Stimulated activated CD8-positive, alpha-beta memory T cell treated with anti-CD3 and anti-CD28 coated beads, Interleukin-15, amount 100 ng/mL, for 48 hours (primary cell): ENCODE measurements around the gene DCTN2.
"Not testable (repeated sequence)": the region's sequence is repeated elsewhere in the genome, so short reads cannot be mapped to it uniquely, and the experiment has no call there.

Source experiments
- DNase-seq, 2 donors: peaks; one replicate each; pipeline ENCODE4 v3.0.0-alpha.2; 2020; ENCODE audit warnings: low read depth in 2 of 2

Gene DCTN2

DNA sequence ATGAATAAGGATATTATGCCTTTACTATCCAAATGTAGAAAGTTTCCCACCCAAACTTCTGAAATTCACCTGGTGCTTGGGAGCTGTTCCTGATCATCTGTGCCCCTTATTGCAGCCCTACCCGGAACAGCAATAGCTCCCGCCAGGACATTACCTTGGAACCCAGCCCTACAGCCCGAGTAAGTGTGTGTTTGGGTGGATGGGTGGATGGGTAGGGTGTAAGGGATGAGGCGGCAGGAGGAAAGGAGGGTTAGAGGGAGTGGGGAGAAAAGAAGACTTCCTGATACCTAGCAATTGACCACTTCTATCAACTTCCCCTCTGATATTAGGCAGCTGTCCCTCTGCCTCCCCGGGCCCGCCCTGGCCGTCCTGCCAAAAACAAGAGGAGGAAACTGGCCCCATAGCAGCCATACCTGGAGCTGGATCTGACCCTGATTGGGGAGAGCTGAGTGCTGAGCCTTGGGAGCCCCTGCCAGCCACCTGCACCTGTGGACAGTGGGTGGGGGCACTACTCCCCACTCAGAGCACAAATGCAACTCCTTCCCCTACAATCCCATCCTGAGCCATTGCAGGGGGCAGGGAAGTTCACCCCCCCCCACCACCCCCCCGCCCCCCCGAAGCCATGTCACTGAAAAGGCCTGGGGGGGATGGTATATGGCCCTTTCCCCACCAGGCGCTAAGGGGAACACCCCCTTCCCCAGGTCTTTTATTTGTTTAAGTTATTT lies 18.0 kb downstream of the DCTN2 start:
- no peak for DNase-seq

DNA sequence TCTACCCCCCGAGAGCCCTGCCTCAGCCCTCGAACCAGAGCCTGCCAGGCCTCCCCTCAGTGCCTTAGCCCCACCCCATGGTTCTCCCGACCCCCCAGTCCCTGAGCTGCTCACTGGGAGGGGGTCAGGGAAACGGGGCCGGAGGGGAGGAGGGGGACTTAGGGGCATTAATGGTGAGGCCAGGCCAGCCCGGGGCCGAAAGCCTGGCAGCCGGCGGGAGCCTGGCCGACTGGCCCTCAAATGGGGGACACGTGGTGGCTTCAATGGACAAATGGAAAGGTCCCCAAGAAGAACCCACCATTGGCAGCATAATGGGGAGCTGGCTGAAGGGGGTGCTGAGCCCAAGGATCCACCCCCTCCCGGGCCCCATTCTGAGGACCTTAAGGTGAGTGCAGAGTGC lies 18.8 kb downstream of the DCTN2 start:
- no peak for DNase-seq

DNA sequence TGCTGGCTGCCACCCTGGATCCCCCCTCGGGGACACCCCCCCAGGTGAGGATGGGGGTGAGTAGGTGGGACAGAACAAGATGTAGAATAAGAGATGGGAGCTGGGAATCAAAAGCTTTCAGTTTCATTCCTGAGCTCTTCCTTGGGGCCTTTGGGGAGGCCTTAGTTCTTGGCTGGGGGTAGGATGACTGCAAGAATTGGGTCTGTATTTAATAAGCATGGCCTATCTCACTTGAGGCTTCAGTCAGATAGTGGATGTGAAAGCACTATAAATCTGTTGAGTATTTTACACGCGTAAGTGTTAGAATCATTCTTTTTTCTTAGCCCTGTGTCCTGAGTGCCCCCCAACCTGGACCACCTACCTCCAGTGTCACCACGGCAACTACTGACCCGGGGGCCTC lies 19.8 kb downstream of the DCTN2 start:
- no peak for DNase-seq

DNA sequence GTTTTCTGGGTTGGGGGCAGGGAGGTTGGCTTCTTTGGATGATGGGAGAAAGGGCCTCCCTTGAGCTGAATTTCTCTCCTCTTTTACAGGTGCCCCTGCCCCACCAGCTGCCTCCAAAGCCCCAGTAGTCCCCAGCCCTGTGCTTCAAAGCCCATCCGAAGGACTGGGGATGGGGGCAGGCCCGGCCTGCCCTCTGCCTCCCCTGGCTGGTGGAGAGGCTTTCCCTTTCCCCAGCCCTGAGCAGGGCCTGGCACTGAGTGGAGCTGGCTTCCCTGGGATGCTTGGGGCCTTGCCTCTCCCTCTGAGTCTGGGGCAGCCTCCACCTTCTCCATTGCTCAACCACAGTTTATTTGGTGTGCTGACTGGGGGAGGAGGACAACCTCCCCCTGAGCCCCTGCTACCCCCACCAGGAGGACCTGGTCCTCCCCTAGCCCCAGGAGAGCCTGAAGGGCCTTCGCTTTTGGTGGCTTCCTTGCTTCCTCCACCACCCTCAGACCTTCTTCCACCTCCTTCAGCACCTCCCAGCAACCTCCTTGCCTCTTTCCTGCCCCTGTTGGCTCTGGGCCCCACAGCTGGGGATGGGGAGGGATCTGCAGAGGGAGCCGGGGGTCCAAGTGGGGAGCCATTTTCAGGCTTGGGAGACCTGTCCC lies 20.4 kb downstream of the DCTN2 start:
- no peak for DNase-seq

DNA sequence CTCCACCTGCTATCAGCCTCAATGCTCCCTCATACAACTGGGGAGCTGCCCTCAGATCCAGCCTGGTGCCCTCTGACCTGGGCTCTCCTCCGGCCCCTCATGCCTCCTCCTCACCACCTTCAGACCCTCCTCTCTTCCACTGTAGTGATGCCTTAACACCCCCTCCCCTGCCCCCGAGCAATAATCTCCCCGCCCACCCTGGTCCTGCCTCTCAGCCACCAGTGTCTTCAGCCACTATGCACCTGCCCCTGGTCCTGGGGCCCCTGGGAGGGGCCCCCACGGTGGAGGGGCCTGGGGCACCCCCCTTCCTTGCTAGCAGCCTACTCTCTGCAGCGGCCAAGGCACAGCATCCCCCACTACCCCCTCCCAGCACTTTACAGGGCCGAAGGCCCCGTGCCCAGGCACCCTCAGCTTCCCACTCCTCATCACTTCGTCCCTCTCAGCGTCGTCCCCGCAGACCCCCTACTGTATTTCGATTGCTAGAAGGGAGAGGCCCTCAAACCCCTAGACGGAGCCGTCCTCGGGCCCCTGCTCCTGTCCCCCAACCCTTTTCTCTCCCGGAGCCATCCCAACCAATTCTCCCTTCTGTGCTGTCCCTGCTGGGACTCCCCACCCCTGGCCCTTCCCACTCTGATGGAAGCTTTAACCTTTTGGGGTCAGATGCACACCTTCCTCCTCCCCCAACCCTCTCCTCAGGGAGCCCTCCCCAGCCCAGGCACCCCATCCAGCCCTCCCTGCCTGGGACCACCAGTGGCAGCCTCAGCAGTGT lies 21.2 kb downstream of the DCTN2 start:
- no peak for DNase-seq

DNA sequence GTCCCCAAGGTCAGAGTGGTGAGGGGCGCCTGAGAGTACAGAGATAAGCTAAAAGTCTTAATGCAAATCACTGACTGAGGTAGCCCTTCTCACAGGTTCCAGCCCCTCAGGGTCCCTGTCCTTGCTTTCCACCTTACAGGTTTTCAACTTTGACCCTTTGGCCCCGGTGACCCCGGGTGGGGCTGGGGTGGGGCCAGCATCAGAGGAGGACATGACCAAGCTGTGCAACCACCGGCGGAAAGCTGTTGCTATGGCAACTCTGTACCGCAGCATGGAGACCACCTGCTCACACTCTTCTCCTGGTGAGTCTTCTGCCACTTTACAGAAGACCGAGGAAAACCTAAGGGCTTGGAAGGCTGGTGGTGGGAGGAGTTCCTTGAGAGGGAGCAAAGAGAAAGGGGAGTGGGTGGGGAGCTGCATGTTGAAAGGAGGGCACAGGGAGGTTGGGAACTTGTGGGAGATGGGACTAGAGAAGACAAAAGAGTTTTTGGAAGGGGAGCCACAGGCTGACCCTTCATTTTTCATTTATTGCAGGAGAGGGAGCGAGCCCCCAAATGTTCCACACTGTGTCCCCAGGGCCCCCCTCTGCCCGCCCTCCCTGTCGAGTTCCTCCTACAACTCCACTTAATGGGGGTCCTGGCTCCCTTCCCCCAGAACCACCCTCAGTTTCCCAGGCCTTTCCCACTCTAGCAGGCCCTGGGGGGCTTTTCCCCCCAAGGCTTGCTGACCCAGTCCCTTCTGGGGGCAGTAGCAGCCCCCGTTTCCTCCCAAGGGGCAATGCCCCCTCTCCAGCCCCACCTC lies 22.0 kb downstream of the DCTN2 start:
- DNase-seq, result no peak

DNA sequence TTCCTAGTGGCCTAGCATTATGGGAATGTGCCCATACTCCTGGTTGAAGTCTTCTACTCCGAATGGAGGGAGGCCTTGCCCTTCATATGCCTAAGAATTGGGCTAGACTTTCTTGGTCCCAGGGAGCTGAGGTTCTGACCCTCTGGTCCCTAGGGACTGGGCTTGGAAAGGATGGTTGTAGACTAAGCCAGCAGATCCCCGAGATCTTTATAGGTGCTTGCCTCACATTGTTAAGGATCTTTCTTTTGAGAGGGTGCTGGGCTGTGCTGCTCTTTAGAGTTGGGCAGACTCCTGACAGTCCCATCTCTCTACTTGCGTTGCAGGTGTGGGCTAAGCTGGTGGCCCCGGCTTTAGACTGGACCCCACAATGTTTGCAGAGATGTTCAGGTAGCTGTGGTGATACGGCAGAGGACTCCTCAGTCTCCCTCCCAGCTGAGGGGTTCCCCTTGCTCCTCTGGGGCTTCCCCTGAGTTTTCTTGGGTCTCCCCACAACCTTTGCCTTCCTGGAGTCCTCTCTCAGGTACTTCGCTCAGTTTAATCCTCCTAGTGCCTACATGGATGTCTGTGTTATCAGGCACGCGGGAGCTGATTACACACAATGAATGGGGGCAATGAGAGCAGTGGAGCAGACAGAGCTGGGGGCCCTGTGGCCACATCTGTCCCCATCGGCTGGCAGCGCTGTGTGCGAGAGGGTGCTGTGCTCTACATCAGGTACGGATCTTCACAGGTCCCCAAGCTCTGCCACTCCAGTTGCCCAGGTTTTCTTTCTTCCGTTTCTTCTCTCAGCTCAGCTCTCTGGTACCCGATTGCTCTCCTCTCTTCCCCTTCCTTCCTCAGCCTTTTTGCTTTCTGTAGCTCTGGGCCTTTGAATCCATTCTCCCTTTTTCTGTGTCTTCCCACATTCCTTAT lies 23.0 kb downstream of the DCTN2 start:
- DNase-seq, result no peak

DNA sequence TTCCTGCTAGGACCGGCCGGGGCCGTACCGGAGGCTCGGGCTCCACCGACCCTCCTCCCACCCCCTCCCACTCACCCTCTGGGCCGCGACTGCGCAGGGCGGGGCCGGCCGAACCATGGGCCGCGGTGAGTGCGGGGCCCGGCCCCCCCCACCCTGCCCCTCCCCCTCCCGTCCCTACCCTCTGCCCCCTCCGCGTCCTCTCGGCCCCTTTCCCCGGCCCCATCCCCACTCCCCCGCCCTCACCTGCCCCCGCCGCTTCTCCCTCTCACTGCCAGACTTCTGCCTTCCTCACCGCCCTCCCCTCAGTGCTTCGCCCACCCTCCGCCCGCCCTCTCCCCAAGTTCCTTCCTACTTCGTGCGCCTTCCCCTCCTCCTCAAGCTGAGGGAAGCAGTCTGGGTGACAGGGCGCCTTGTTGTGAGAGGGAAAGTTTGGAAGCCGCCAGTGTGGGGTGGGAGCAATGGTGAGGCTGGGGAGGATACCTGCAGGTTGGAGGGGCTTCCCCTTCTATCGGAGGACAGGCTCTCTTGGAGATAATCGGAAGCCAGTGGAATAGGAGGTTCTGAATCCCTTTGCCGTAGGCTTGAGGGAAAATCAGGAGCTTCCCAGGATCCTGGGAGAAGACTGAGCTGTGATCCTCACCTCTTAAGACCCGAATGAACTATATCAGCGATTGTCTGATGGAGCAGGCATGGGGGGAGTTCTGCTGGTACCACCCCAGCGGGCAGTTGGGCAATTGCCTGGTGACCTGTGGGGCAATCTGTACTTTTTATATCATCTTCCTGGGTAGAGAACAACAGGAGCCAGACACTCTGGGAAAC lies 23.9 kb downstream of the DCTN2 start:
- no peak for DNase-seq

DNA sequence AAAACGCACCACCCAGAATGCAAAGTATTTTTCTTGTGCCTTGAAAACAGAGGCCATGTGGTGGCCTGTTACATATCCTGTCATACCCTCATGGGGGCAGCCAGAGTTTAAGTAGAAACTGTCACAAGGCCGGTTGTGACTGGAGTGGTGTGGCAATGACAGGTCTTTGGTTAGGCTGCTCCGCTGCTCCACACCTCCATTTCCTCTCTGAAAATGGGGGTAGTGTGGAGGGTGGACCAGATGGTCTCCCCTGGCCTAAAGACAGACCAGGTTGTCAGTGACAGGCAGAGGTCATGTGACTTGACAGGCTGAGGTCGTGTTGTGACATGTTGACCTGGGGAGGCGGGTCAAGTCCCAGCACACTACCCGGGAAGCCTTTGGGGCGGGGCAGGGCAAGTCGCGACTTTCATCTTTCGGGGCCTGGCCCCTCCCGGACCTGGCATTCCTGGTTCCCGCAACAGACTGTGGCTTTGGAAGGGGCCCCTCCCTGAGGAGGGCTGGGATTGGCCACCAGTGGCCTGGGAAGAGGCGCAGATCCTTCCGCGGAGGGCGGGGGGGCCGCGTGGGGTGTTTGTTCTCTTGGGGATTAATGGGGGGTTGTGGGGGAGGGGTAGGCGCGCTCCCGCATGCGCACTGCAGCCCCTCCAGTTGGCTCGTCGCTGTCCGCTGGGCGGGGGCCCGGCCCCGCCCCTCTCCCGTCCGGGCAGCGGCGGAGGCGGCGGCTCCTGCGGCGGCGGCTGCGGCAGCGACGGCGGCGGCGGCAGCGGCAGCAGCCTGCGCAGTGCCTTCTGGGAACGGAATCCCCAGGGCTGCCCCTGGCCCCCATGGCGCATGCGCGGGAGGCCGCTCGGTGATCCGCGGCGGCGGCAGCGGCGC lies 24.7 kb downstream of the DCTN2 start, which contains the start of gene MBD6:
Gene MBD6, plus strand, starts transcription at position 814 of the 876 bp plus-strand sequence. CDS start 1,480 bp downstream, outside the sequence.
- DNase-seq, result peak; percentile 87 to 88

DNA sequence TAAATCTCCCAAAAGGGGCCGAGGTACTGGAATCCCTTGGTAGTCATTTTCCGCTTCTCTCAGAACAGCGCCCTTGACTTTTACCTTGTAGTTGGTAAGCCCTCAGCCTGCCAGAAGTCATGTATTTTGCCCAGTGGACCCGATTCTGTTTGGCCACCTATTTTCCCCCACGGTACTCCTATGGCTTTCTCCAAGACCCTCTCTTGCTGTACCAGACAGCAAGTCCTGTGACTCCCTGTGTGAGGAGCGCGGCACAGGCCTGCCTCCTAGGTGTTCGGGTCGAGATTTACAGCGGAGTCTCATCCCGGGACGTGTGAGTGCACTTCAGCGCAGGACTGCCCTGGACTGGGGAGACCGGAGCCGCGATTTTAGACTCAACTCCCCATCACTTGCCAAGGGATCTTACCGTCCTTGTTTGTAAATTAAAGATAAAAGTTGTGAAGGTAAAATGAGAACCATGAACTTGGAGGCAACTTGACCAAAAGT lies 25.4 kb downstream of the DCTN2 start:
- DNase-seq, result no peak

DNA sequence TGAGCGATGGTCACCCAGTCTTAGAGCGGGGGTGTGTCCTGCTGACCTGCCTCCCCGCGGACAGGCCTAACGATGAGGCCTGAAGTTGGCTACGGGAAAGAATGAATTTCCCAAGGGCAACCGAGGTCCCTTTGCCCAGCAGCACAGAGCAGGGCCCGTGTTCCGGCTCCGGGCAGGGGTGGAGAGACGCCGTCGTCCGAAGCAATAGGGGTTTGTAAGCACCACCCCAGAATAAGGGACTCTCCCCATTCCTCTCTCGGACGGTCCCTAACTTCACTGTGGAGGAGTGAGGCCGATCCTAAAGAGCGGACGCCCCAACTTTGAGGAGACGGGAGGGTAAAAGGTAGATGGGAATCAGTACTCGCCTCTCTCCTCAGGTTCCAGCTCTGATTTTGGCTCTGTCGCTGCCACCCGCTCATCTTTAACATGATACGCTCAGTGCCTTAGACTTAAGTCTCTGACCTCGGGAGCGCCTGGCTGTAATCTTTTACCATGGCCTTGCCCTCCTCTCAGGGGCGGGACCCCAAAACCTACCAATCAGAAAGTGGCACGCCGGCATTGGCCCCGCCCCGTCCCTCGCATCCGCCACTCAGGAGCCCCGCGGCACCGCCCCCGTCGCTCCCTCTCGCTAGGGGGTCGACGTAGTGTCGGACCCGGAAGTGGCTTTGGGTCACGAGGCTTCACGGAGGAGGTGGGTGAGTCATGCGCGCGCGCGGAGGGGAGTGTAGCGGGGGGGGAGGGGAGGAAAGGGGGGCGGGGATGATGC lies 26.8 kb downstream of the DCTN2 start, which contains the start of gene DDIT3:
Gene DDIT3, minus strand, starts transcription at position 462 of the 766 bp plus-strand sequence. CDS start 3,108 bp downstream, outside the sequence.
- DNase-seq, result peak; percentile 100

DNA sequence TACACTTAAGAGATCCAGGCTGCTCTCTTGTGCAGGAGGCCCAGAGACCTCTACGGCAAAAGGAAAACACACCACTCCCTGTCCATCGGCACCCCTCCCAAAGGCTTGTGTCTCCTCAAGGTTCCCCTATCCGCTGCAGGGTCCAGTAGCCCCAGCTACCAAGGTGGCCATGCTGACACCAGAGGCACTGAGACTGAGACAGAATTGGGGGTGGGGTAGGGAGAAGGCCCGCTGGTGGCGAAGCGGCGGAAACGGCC lies 27.3 kb downstream of the DCTN2 start:
- no peak for DNase-seq

DNA sequence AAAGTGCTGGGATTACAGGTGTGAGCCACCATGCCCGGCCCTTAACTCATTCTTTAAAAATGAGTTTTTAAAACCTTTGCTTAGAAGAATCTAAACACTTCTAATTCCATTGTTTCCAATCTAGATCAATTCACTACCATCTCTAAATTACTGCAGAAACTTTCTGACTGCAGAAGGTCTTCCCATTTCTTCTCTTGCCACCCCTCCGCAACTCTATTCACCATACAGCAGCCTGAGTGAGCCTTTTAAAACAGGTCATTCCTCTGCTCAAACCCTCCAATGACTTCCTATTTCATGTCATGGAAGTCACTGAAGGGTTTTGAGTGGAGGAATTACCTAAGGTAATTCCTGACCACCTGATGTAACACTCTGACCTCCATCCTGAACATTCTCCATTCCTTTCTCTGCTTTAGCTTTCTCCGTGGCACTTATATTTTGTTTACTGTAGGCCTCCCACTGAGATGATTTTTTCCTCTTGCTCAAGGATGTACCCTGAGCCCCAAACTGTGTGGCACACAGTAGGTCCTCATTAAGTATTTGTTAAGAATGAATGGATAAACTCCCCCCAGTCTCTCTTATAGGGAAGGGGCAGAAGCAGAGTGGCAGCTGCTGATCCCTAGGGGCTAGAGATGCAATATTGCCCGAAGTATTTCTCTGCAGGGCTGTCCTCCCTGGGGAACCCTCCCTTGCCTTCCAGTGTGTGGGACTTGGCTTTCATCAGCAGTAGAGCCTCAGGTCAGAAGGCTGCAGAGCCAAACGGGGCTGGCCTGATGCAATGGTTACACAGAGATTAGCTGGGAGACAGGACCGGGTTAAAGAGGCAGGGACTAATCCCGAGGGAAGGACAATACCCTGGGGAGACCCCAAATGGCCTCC lies 27.8 kb downstream of the DCTN2 start:
- no peak for DNase-seq

DNA sequence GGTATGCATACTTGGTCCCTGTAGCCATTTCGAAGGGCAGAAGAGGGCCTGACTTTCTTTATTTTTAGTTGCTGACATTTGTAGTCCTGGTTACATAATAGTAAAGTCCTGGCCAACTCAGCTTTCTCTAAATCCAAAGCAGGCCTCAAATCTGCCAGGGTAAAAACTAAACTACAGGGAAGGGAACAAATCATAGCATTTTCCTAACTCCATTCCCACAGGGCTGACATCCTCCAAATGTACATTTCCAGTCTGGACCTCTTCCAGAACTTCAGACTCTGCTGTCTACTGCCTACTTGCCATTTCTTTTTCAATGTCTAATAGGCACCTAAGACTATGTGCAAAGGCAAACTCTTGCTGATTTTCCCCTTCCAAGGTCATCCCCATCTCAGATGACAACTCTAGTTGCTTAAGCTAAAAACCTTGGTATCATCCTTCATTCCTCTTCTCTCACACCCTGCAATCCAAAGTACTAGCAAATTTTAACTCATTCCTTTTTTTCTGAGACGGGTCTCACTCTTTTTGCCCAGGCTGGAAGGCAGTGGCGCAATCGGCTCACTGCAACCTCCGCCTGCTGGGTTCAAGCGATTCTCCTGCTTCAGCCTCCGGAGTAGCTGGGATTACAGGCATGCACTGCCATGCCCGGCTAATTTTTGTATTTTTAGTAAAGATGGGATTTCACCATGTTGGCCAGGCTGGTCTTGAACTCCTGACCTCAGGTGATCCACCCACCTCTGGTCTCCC lies 28.6 kb downstream of the DCTN2 start:
- no peak for DNase-seq

DNA sequence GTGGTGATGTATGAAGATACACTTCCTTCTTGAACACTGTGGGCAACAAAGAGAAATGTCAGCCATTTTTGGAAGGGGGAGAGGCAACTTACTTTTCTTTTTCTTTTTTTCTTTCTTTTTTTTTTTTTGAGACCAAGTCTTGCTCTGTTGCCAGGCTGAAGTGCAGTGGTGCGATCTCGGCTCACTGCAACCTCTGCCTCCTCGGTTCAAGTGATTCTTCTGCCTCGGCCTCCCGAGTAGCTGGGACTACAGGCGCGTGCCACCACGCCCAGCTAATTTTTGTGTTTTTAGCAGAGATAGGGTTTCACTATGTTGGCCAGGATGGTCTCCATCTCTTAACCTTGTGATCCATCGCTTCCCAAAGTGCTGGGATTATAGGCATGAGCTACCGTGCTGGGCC lies 29.3 kb downstream of the DCTN2 start:
- not testable (repeated sequence) for DNase-seq

DNA sequence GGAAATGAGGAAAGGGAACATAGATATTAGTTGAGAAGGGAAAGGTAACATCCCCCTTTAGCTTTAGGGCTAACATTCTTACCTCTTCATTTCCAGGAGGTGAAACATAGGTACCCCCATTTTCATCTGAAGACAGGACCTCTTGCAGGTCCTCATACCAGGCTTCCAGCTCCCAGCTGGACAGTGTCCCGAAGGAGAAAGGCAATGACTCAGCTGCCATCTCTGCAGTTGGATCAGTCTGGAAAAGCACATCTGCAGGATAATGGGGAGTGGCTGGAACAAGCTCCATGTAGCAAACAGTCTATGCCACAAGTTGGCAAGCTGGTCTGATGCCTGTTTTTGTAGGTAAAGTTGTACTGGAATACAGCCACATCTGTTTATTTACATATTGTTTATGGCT lies 29.8 kb downstream of the DCTN2 start:
- no peak for DNase-seq
